HG03045 (cell line): ENCODE results near the gene GJB5.
"Not testable (repeated sequence)": the region's sequence is repeated elsewhere in the genome, so short reads cannot be mapped to it uniquely, and the experiment has no call there.

Source experiments
- ATAC-seq: cut with Tn5 transposase; IDR thresholded peaks from one replicate; pipeline ENCODE4 v1.9.1; 2021; ENCODE audit warnings: mild to moderate bottlenecking, moderate library complexity; ENCODE audit not compliant: unreplicated experiment

Gene GJB5

DNA sequence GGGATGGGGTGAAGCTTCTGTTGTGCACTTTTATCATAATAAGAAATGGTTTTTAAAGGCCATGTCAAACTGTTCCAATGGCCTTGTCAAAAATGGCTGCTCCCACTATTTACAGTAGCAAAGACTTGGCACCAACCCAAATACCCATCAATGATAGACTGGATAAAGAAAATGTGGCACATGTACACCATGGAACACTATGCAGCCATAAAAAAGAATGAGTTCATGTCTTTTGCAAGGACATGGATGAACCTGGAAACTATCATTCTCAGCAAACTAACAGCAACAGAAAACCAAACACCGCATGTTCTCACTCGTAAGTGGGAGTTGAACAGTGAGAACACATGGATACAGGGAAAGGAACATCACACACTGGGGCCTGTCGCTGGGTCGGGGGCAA lies 18.3 kb downstream of the GJB5 start:
- not testable (repeated sequence) for ATAC-seq

- no peak for ATAC-seq
These were observed 20.1 kb downstream of the GJB5 start for GRCh38 chr1:34774957-34775356.

- no peak for ATAC-seq
These were observed 22.1 kb downstream of the GJB5 start for GRCh38 chr1:34776911-34777310.

GRCh38 chr1:34777519-34778321 lies 22.9 kb downstream of the GJB5 start:
- ATAC-seq, result no peak

GRCh38 chr1:34778381-34778780 lies 23.5 kb downstream of the GJB5 start:
- ATAC-seq, result no peak

DNA sequence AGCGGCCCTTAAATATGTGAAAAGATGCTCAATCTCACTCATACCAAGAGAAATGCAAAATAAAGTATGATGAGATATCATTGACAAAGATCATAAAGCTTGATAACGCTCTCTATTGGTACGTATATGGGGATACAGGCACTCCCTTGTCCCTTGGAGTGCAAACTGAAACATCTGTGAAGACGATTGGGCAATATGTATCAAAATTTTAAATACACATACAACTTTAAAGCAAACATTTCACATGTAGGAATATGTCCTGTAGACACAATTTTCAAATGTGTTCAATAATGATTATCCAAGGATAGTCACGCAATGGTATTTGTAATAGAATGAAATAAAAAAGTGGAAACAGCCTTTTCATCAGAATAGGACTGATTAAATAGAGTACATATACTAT lies 24.2 kb downstream of the GJB5 start:
- no peak for ATAC-seq

GRCh38 chr1:34779526-34779925 lies 24.7 kb downstream of the GJB5 start:
- no peak for ATAC-seq

- ATAC-seq, result no peak
These were observed 25.1 kb downstream of the GJB5 start for GRCh38 chr1:34779962-34780361.

DNA sequence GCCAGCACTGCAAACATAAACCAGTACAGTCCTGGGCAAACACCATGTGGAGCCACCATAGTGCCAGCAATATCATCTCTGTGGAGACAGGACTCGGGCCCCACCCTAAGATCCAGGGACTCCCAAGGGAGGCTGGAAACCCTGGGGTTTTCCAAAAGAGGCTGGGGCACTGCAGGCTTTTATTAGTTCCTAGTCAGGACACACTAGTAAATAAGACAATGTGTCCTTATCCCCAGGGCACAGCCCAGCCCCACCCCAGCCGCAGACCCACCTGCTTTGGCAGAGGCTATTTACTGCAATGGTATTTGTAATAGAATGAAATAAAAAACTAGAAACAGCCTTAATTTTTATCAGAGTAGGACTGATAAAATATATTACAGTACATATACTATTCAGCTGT lies 25.7 kb downstream of the GJB5 start:
- no peak for ATAC-seq

- ATAC-seq, result no peak
These were observed 26.4 kb downstream of the GJB5 start, which contains the start of gene GJB3 for GRCh38 chr1:34781071-34781843. GJB3 (plus strand) TSS chr1:34781214; CDS start chr1:34784763, 3,549 bp downstream.

GRCh38 chr1:34781844-34782391 lies 27.1 kb downstream of the GJB5 start:
- no peak for ATAC-seq

DNA sequence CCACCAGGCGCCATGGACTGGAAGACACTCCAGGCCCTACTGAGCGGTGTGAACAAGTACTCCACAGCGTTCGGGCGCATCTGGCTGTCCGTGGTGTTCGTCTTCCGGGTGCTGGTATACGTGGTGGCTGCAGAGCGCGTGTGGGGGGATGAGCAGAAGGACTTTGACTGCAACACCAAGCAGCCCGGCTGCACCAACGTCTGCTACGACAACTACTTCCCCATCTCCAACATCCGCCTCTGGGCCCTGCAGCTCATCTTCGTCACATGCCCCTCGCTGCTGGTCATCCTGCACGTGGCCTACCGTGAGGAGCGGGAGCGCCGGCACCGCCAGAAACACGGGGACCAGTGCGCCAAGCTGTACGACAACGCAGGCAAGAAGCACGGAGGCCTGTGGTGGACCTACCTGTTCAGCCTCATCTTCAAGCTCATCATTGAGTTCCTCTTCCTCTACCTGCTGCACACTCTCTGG lies 29.9 kb downstream of the GJB5 start:
- no peak for ATAC-seq

DNA sequence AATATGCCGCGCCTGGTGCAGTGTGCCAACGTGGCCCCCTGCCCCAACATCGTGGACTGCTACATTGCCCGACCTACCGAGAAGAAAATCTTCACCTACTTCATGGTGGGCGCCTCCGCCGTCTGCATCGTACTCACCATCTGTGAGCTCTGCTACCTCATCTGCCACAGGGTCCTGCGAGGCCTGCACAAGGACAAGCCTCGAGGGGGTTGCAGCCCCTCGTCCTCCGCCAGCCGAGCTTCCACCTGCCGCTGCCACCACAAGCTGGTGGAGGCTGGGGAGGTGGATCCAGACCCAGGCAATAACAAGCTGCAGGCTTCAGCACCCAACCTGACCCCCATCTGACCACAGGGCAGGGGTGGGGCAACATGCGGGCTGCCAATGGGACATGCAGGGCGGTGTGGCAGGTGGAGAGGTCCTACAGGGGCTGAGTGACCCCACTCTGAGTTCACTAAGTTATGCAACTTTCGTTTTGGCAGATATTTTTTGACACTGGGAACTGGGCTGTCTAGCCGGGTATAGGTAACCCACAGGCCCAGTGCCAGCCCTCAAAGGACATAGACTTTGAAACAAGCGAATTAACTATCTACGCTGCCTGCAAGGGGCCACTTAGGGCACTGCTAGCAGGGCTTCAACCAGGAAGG lies 30.5 kb downstream of the GJB5 start:
- no peak for ATAC-seq

GRCh38 chr1:34785875-34786470 lies 31.1 kb downstream of the GJB5 start:
- ATAC-seq, result no peak

- peak; percentile 59 for ATAC-seq
These were observed 31.9 kb downstream of the GJB5 start for GRCh38 chr1:34786521-34787325.

DNA sequence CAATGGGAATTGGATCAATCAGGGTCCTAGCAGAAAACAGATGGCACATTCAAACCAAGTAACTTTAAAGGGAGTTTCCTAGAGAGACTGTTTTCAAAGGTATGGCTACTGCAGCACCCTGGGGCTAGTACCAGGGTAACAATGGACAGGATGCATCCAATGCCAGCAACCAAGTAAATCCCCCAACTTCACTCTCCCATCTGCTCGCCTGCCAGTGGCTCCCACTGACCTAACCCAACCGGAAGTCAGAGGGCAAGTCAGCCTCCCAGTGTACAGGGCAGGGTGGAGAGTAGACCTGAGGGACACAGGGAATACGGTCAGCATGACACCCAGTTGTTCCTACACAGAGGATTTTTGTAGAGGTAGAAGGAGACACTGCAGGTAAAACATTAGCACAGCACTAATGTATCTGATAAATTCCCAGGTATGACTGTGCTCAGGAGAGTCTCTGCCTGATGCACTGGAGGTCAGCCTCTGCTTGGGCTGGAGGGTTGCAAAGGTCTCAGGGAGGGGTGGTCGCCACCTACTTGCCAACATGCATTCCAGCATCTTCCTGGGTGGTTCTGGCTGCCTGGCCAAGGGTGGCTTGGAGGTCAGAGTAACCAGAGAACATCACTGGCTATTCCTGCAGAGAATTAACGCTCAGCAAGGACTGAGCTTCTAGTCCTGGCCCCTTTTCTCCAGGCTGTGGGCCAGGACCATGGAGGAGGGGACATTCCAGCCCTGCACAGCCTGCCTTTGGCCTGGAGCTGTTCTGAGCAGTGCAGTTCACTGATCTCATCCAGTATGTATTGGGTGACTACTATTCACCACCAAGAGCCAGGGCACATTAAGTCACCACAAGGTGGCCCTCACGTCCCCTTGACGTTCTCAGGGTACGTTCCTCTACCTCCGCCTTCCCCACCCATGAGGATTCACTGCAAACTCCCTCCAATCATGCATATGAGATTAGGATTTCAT lies 32.9 kb downstream of the GJB5 start:
- ATAC-seq, result no peak

GRCh38 chr1:34790985-34791384 lies 36.1 kb downstream of the GJB5 start:
- no peak for ATAC-seq

GRCh38 chr1:34792424-34792823 lies 37.6 kb downstream of the GJB5 start:
- no peak for ATAC-seq
